Neutrophil (primary cell): Measurements from ENCODE around the gene CCL1.

Experiments used
- H3K27ac ChIP-seq: fragments of 200-600 bp; sonication (generic); 2 replicates; pipeline ENCODE4 v1.5.1; 2016; ENCODE audit warnings: mild to moderate bottlenecking, moderate library complexity
- H3K27me3 ChIP-seq: fragments of 200-600 bp; sonication (generic); 2 replicates; pipeline ENCODE4 v1.6.0; 2016; ENCODE audit warnings: mild to moderate bottlenecking
- H3K36me3 ChIP-seq: fragments of 200-600 bp; sonication (generic); 2 replicates; pipeline ENCODE4 v1.5.1; 2017
- H3K4me1 ChIP-seq, 2 experiments: fragments of 200-600 bp in 1 of 2; sonication (generic) in 1 of 2; 1 replicate in 1 of 2; 2 replicates in 1 of 2; pipeline versions ENCODE4 v1.5.1 to v1.6.1; 2013 to 2016; ENCODE audit warnings: low read depth in 1 of 2, low read length in 1 of 2, mild to moderate bottlenecking in 1 of 2, moderate library complexity in 1 of 2; ENCODE audit not compliant: control insufficient read depth in 1 of 2, insufficient read depth in 1 of 2
- H3K4me3 ChIP-seq, 2 experiments: fragments of 200-600 bp in 1 of 2; sonication (generic) in 1 of 2; 1 replicate in 1 of 2; 2 replicates in 1 of 2; pipeline ENCODE4 v1.5.1; 2013 to 2016; ENCODE audit warnings: low read depth in 1 of 2, low read length in 1 of 2, mild to moderate bottlenecking in 1 of 2, moderate library complexity in 1 of 2
- H3K9me3 ChIP-seq: fragments of 200-600 bp; sonication (generic); 2 replicates; pipeline ENCODE4 v1.5.1; 2016
- TF ChIP-seq, protein P1 (sequence below): fragments of 200-600 bp; sonication (generic); IDR thresholded peaks from 2 replicates; pipeline ENCODE4 v1.5.1; 2016; ENCODE audit warnings: antibody characterized with exemption

The CCL1 gene

DNA sequence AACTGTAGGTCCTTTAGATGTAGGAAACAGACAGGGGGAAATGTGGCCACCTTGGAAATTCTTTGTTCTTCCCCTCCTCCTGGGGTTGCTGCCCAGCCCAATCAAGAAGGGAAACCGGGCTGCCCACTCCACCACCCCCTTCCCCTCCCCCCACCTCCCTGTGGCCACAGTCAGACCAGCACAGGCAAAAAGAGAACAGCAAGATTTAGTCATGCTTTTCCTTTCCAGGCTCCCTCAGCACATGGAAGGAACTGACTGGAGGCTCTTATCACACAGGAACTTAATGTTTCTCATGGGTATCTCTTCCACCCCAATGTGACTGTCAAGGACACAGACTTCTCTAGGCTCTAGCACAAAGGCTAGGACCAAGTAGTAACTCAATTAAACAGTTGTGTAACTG lies 3.0 kb upstream of the CCL1 start:
- Histone ChIP-seq H3K27ac (no peak overlapping the region), H3K27me3 (no peaks in the 10 kb centered on the region), H3K9me3 (no peaks in the 10 kb centered on the region), H3K4me1 (peaks cover 18 to 47% of the 10 kb centered on the region in 2 experiments), H3K36me3 (no peaks in the 10 kb centered on the region), H3K4me3 (no peak overlapping the region)
- TF ChIP-seq, protein P1, sequence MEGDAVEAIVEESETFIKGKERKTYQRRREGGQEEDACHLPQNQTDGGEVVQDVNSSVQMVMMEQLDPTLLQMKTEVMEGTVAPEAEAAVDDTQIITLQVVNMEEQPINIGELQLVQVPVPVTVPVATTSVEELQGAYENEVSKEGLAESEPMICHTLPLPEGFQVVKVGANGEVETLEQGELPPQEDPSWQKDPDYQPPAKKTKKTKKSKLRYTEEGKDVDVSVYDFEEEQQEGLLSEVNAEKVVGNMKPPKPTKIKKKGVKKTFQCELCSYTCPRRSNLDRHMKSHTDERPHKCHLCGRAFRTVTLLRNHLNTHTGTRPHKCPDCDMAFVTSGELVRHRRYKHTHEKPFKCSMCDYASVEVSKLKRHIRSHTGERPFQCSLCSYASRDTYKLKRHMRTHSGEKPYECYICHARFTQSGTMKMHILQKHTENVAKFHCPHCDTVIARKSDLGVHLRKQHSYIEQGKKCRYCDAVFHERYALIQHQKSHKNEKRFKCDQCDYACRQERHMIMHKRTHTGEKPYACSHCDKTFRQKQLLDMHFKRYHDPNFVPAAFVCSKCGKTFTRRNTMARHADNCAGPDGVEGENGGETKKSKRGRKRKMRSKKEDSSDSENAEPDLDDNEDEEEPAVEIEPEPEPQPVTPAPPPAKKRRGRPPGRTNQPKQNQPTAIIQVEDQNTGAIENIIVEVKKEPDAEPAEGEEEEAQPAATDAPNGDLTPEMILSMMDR, result no peak

DNA sequence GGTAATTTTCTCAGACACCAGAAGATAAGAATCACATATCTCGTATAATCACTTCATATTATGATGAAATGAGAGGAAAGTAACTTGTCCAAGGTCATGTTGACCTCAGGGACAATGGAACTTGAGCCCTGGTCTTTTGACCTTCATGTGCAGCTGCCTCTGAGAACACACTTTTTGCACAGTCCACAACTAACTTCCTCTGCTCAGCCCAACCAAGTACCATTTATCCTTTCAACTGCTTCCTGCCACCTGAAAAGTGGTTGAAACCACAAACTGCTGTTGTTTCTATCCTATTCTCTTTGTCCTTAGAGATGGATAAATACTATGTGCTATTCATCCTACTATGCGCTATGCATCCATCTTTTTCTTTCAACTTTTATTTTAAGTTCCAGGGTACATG lies 2.3 kb upstream of the CCL1 start:
- TF ChIP-seq, protein P1, result no peak
- H3K4me1 ChIP-seq, result peaks cover 18 to 42% of the 10 kb centered on the region in 2 experiments
- no peak overlapping the region for H3K27ac ChIP-seq
- no peaks in the 10 kb centered on the region for H3K27me3 ChIP-seq
- H3K36me3 ChIP-seq, result no peaks in the 10 kb centered on the region
- H3K4me3 ChIP-seq, result no peak overlapping the region
- no peaks in the 10 kb centered on the region for H3K9me3 ChIP-seq

DNA sequence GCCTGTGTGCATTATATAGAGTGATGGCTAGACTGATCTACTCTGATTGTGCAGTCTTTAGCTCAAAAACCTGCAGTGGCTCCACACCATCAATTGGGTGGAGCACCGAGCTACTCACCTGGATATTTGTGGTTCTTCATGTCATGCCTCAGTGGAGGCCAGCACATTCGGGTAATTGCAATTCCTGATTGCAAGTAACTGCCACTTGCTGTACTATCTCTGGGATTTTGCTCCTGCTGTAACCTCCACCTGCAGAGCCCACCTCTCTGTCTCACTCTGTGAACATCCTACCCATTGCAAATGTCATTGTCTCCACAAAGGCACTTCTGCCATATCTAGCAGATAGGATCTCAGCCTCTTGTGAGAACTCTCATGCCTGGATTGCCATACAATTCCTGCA lies 1.7 kb upstream of the CCL1 start:
- TF ChIP-seq, protein P1, result no peak
- no peaks in the 10 kb centered on the region for H3K36me3 ChIP-seq
- peaks cover 18 to 36% of the 10 kb centered on the region in 2 experiments for H3K4me1 ChIP-seq
- H3K27me3 ChIP-seq, result no peaks in the 10 kb centered on the region
- H3K9me3 ChIP-seq, result no peaks in the 10 kb centered on the region
- H3K4me3 ChIP-seq, result no peak overlapping the region
- H3K27ac ChIP-seq, result no peak overlapping the region

DNA sequence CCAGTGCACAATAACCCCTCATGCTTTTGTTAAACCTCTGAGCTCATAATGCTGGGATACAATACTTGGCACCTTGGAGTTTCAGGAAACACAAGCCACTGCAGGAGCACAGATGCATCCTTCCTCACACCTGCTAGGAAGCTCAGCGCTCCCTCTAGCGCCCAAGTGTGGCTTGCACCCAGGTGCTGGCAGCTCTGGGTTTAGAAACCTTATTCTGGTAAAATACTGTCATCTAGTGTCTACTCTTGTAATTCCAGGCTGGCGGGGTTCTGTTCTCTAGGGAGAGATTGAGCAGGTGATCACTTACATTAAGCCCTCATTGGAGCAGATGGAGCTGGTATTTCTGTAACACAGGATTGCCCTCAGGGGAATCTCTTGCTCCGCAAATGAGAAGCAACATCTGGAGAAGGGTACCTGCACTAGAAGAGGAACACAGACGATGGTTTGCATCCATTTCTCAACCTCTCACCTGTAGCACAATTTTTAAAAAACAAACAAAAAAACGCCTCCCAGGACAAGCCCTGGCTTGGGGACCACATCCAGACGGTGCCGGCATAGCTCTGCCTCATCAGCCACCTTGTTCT lies 1.5 kb downstream of the CCL1 start:
- TF ChIP-seq, protein P1, result peak; percentile 99
- Histone ChIP-seq H3K27ac (no peak overlapping the region), H3K9me3 (no peaks in the 10 kb centered on the region), H3K4me1 (peaks cover 0 to 13% of the 10 kb centered on the region in 2 experiments), H3K27me3 (no peaks in the 10 kb centered on the region), H3K36me3 (no peaks in the 10 kb centered on the region), H3K4me3 (no peak overlapping the region)

DNA sequence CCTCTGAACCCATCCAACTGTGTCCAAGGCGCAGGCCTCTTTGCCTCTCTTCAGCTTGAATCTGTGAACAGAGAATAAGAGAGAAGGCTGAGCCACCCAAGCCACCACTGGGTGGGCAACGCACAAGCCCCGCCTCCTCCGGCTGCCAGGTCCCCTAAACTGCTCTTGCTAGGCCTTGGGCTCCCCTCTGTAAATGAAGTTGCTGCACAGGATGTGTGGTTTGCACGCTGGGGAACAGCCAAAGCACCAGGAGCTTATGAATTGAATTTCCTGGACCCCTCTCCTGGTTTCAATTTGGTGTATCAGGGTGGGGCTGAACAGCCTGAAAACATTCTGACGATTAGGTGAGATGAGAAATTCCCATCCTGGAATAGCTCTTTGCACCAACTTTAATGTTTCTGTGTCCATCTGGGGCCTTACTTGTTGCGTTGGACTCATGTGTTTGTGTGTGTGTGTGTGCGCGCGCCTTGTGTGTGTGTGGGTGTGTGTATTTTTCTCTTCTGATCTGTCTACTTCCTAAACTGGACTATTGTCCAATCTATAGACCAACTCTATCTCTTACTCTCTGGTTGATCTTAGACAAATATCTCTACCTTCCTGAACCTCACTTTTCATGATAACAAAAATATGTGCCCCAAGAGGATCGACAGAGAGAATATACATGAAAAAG lies 2.3 kb downstream of the CCL1 start:
- TF ChIP-seq, protein P1, result no peak
- Histone ChIP-seq H3K4me3 (no peak overlapping the region), H3K27me3 (no peaks in the 10 kb centered on the region), H3K27ac (no peak overlapping the region), H3K36me3 (no peaks in the 10 kb centered on the region), H3K9me3 (no peaks in the 10 kb centered on the region), H3K4me1 (peaks cover 0 to 4% of the 10 kb centered on the region in 2 experiments)
